ENCODE measurements around the gene ADCY2. TPM values are rescaled to one million over a fixed set of nuclear protein-coding genes. Genes with fewer than 3 reads are reported as not detected.
A peak's percentile ranks its signal among the peaks of the same experiment; 100 is the strongest.

ADCY2 gene
- total and polyA plus RNA-seq, 9 of the 15 experiments (the other 6 are each of a cell fraction or from before 2014, with no cell fraction given): 0.01 to 0.15 (median 0.03) TPM; not detected in 5

DNA sequence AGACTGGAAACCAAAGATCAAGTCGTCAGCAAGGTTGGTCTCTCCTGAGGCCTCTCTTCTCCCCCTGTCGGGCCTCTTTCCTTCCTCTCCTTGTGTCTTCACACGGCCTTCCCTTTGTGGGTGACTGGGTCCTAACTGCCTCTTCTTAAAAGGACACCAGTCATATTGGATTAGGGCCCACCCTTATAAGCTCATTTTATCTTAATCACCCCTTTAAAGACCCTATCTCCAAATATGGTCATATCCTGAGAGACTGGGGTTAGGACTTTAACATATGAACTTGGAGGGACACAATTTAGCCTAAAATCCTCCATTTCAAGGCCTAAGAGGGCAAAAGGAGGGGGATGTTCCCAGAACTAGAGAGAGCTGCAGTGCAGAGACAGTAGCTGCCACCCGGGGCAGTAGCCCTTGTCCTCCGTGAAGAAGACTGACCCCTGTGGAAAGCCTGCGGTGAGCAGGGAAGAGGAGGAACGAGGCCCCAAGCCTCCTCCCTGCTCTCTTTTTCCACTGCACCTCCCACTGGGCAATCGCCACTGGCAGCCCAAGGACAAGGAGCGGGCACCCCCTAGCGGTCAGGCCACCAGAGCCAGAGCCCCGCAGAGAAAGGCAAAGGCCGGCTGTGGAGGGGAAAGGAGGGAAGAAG lies 420.1 kb downstream of the ADCY2 start (continued):
- TF ChIP-seq, protein P1, sequence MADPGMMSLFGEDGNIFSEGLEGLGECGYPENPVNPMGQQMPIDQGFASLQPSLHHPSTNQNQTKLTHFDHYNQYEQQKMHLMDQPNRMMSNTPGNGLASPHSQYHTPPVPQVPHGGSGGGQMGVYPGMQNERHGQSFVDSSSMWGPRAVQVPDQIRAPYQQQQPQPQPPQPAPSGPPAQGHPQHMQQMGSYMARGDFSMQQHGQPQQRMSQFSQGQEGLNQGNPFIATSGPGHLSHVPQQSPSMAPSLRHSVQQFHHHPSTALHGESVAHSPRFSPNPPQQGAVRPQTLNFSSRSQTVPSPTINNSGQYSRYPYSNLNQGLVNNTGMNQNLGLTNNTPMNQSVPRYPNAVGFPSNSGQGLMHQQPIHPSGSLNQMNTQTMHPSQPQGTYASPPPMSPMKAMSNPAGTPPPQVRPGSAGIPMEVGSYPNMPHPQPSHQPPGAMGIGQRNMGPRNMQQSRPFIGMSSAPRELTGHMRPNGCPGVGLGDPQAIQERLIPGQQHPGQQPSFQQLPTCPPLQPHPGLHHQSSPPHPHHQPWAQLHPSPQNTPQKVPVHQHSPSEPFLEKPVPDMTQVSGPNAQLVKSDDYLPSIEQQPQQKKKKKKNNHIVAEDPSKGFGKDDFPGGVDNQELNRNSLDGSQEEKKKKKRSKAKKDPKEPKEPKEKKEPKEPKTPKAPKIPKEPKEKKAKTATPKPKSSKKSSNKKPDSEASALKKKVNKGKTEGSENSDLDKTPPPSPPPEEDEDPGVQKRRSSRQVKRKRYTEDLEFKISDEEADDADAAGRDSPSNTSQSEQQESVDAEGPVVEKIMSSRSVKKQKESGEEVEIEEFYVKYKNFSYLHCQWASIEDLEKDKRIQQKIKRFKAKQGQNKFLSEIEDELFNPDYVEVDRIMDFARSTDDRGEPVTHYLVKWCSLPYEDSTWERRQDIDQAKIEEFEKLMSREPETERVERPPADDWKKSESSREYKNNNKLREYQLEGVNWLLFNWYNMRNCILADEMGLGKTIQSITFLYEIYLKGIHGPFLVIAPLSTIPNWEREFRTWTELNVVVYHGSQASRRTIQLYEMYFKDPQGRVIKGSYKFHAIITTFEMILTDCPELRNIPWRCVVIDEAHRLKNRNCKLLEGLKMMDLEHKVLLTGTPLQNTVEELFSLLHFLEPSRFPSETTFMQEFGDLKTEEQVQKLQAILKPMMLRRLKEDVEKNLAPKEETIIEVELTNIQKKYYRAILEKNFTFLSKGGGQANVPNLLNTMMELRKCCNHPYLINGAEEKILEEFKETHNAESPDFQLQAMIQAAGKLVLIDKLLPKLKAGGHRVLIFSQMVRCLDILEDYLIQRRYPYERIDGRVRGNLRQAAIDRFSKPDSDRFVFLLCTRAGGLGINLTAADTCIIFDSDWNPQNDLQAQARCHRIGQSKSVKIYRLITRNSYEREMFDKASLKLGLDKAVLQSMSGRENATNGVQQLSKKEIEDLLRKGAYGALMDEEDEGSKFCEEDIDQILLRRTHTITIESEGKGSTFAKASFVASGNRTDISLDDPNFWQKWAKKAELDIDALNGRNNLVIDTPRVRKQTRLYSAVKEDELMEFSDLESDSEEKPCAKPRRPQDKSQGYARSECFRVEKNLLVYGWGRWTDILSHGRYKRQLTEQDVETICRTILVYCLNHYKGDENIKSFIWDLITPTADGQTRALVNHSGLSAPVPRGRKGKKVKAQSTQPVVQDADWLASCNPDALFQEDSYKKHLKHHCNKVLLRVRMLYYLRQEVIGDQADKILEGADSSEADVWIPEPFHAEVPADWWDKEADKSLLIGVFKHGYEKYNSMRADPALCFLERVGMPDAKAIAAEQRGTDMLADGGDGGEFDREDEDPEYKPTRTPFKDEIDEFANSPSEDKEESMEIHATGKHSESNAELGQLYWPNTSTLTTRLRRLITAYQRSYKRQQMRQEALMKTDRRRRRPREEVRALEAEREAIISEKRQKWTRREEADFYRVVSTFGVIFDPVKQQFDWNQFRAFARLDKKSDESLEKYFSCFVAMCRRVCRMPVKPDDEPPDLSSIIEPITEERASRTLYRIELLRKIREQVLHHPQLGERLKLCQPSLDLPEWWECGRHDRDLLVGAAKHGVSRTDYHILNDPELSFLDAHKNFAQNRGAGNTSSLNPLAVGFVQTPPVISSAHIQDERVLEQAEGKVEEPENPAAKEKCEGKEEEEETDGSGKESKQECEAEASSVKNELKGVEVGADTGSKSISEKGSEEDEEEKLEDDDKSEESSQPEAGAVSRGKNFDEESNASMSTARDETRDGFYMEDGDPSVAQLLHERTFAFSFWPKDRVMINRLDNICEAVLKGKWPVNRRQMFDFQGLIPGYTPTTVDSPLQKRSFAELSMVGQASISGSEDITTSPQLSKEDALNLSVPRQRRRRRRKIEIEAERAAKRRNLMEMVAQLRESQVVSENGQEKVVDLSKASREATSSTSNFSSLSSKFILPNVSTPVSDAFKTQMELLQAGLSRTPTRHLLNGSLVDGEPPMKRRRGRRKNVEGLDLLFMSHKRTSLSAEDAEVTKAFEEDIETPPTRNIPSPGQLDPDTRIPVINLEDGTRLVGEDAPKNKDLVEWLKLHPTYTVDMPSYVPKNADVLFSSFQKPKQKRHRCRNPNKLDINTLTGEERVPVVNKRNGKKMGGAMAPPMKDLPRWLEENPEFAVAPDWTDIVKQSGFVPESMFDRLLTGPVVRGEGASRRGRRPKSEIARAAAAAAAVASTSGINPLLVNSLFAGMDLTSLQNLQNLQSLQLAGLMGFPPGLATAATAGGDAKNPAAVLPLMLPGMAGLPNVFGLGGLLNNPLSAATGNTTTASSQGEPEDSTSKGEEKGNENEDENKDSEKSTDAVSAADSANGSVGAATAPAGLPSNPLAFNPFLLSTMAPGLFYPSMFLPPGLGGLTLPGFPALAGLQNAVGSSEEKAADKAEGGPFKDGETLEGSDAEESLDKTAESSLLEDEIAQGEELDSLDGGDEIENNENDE (IDR thresholded peaks at IDR 0.05; ENCODE audit: low read depth, low read length): no peak
- TF ChIP-seq, protein P2, sequence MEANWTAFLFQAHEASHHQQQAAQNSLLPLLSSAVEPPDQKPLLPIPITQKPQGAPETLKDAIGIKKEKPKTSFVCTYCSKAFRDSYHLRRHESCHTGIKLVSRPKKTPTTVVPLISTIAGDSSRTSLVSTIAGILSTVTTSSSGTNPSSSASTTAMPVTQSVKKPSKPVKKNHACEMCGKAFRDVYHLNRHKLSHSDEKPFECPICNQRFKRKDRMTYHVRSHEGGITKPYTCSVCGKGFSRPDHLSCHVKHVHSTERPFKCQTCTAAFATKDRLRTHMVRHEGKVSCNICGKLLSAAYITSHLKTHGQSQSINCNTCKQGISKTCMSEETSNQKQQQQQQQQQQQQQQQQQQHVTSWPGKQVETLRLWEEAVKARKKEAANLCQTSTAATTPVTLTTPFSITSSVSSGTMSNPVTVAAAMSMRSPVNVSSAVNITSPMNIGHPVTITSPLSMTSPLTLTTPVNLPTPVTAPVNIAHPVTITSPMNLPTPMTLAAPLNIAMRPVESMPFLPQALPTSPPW (CRISPR knock-in tag; IDR thresholded peaks at IDR 0.05): peak; percentile 52; the same call in 1 of the 2 replicates
- TF ChIP-seq NBN (IDR thresholded peaks at IDR 0.05; ENCODE audit: low read depth) (no peak), CREM (IDR thresholded peaks at IDR 0.05; ENCODE audit: low read depth) (peak; percentile 14; the same call in 1 of the 2 replicates), XRCC5 (IDR thresholded peaks at IDR 0.05; ENCODE audit: low read depth, low read length) (peak; percentile 80), NRF1 (conservative IDR thresholded peaks at IDR 0.05 in 1 of 2, IDR thresholded peaks at IDR 0.05 in 1 of 2) (peak in 1 of 2 experiments; percentile 33; a peak in 1 of 4 replicates), SNIP1 (IDR thresholded peaks at IDR 0.05; ENCODE audit: low read depth) (no peak), MAFG (tag; conservative IDR thresholded peaks at IDR 0.05) (no peak), HOXB6 (CRISPR knock-in tag; IDR thresholded peaks at IDR 0.05; ENCODE audit: borderline replicate concordance) (peak; percentile 28; the same call in 1 of the 2 replicates)
- TF ChIP-seq, protein P3, sequence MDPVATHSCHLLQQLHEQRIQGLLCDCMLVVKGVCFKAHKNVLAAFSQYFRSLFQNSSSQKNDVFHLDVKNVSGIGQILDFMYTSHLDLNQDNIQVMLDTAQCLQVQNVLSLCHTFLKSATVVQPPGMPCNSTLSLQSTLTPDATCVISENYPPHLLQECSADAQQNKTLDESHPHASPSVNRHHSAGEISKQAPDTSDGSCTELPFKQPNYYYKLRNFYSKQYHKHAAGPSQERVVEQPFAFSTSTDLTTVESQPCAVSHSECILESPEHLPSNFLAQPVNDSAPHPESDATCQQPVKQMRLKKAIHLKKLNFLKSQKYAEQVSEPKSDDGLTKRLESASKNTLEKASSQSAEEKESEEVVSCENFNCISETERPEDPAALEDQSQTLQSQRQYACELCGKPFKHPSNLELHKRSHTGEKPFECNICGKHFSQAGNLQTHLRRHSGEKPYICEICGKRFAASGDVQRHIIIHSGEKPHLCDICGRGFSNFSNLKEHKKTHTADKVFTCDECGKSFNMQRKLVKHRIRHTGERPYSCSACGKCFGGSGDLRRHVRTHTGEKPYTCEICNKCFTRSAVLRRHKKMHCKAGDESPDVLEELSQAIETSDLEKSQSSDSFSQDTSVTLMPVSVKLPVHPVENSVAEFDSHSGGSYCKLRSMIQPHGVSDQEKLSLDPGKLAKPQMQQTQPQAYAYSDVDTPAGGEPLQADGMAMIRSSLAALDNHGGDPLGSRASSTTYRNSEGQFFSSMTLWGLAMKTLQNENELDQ (CRISPR knock-in tag; IDR thresholded peaks at IDR 0.05; ENCODE audit: borderline replicate concordance): no peak
- TF ChIP-seq, protein P4, sequence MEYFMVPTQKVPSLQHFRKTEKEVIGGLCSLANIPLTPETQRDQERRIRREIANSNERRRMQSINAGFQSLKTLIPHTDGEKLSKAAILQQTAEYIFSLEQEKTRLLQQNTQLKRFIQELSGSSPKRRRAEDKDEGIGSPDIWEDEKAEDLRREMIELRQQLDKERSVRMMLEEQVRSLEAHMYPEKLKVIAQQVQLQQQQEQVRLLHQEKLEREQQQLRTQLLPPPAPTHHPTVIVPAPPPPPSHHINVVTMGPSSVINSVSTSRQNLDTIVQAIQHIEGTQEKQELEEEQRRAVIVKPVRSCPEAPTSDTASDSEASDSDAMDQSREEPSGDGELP (CRISPR knock-in tag; IDR thresholded peaks at IDR 0.05; ENCODE audit: borderline replicate concordance): peak; percentile 30; the same call in 1 of the 2 replicates

Measured in K562 (cell line).